SU-DHL-6 (cell line): Measurements from ENCODE around the gene GULP1.

Experiments used
- H2AFZ ChIP-seq: fragments of 200-600 bp; sonication (generic); 2 replicates; pipeline ENCODE4 v1.6.1; 2014; ENCODE audit warnings: low read depth, mild to moderate bottlenecking, moderate library complexity, mixed read lengths, antibody characterized with exemption, low read length; ENCODE audit not compliant: severe bottlenecking
- H3F3A ChIP-seq: fragments of 200-600 bp; shearing (Covaris generic); 2 replicates; pipeline ENCODE4 v1.6.0; 2016; ENCODE audit warnings: antibody characterized with exemption, mild to moderate bottlenecking; ENCODE audit not compliant: insufficient read depth
- H3K27ac ChIP-seq: fragments of 200-600 bp; sonication (generic); 2 replicates; pipeline ENCODE4 v1.5.1; 2016; ENCODE audit warnings: low read depth, mild to moderate bottlenecking, low read length, moderate library complexity, mixed read lengths
- H3K27me3 ChIP-seq: fragments of 200-600 bp; sonication (generic), shearing (Covaris generic); 2 replicates; pipeline ENCODE4 v1.6.0; 2014; ENCODE audit warnings: mild to moderate bottlenecking, low read length
- H3K36me3 ChIP-seq: fragments of 200-600 bp; sonication (generic); 2 replicates; pipeline ENCODE4 v1.6.1; 2014; ENCODE audit warnings: mild to moderate bottlenecking, low read length, mixed read lengths
- H3K4me2 ChIP-seq: fragments of 300-600, 200-600 bp; shearing (Covaris generic), sonication (generic); 2 replicates; pipeline ENCODE4 v1.6.0; 2014; ENCODE audit warnings: low read length, low read depth, mild to moderate bottlenecking; ENCODE audit not compliant: poor library complexity, severe bottlenecking
- H3K4me3 ChIP-seq: fragments of 200-600 bp; sonication (generic); 2 replicates; pipeline ENCODE4 v1.5.1; 2014; ENCODE audit warnings: antibody characterized with exemption, low read length, mild to moderate bottlenecking, mixed read lengths; ENCODE audit not compliant: insufficient read depth, poor library complexity, severe bottlenecking
- H3K79me2 ChIP-seq: fragments of 200-600 bp; sonication (generic); 2 replicates; pipeline ENCODE4 v1.6.1; 2014; ENCODE audit warnings: mild to moderate bottlenecking, low read length, moderate library complexity; ENCODE audit not compliant: insufficient read depth
- H3K9ac ChIP-seq: fragments of 200-600 bp; sonication (generic); 2 replicates; pipeline ENCODE4 v1.7.0; 2014; ENCODE audit warnings: mild to moderate bottlenecking, low read length
- H3K9me2 ChIP-seq: fragments of 200-600 bp; sonication (generic); replicated peaks from 2 replicates; pipeline ENCODE4 v1.6.1; 2014; ENCODE audit warnings: low read length; ENCODE audit not compliant: insufficient read depth
- H3K9me3 ChIP-seq: fragments of 200-600 bp; sonication (generic); 2 replicates; pipeline ENCODE4 v1.6.1; 2014; ENCODE audit warnings: low read length, mixed read lengths; ENCODE audit not compliant: insufficient read depth
- H4K20me1 ChIP-seq: fragments of 200-600 bp; sonication (generic); 2 replicates; pipeline ENCODE4 v1.6.1; 2014; ENCODE audit warnings: low read depth, mild to moderate bottlenecking, antibody characterized with exemption, low read length, moderate library complexity, mixed read lengths
- CTCF ChIP-seq: fragments of 200-600 bp; sonication (generic); IDR thresholded peaks from one replicate; pipeline ENCODE4 v1.5.1; 2017; ENCODE audit warnings: antibody characterized with exemption, mild to moderate bottlenecking, low read length, moderate library complexity; ENCODE audit not compliant: insufficient read depth, poor library complexity, severe bottlenecking
- EZH2phosphoT487 ChIP-seq: fragments of 200-600 bp; sonication (generic), shearing (Covaris generic); conservative IDR thresholded peaks from 2 replicates; pipeline ENCODE4 v1.6.1; 2018; ENCODE audit warnings: mild to moderate bottlenecking, antibody characterized with exemption, low read length, moderate library complexity, mixed read lengths

GULP1 gene

GRCh38 chr2:188293601-188294351 is 2.1 kb downstream of the GULP1 start:
- Histone ChIP-seq H2AFZ (no peak overlapping the region), H3K27ac (no peak overlapping the region), H3K79me2 (no peaks in the 10 kb centered on the region), H3F3A (no peaks in the 10 kb centered on the region), H3K27me3 (no peaks in the 10 kb centered on the region), H3K9me2 (no peaks in the 10 kb centered on the region), H4K20me1 (no peaks in the 10 kb centered on the region), H3K4me3 (no peak overlapping the region), H3K9ac (no peak overlapping the region), H3K4me2 (no peak overlapping the region), H3K9me3 (no peaks in the 10 kb centered on the region), H3K36me3 (no peaks in the 10 kb centered on the region)
- no peak for TF ChIP-seq EZH2phosphoT487
- no peak for TF ChIP-seq CTCF

GRCh38 chr2:188294352-188294926 is 2.8 kb downstream of the GULP1 start:
- no peaks in the 10 kb centered on the region for H3K36me3 ChIP-seq
- no peaks in the 10 kb centered on the region for H3K79me2 ChIP-seq
- H3K27me3 ChIP-seq: no peaks in the 10 kb centered on the region
- no peak overlapping the region for H3K9ac ChIP-seq
- no peak overlapping the region for H2AFZ ChIP-seq
- H3K27ac ChIP-seq: no peak overlapping the region
- no peak overlapping the region for H3K4me3 ChIP-seq
- no peaks in the 10 kb centered on the region for H4K20me1 ChIP-seq
- H3K4me2 ChIP-seq: no peak overlapping the region
- TF ChIP-seq EZH2phosphoT487: no peak
- TF ChIP-seq CTCF: no peak
- no peaks in the 10 kb centered on the region for H3K9me2 ChIP-seq
- no peaks in the 10 kb centered on the region for H3K9me3 ChIP-seq
- H3F3A ChIP-seq: no peaks in the 10 kb centered on the region

GRCh38 chr2:188295067-188295685 is 3.5 kb downstream of the GULP1 start:
- Histone ChIP-seq H3K4me2 (no peak overlapping the region), H3K36me3 (no peaks in the 10 kb centered on the region), H3K9ac (no peak overlapping the region), H3K79me2 (no peaks in the 10 kb centered on the region), H4K20me1 (no peaks in the 10 kb centered on the region), H3K9me2 (no peaks in the 10 kb centered on the region), H3K27ac (no peak overlapping the region), H3K4me3 (no peak overlapping the region), H3K9me3 (no peaks in the 10 kb centered on the region), H2AFZ (no peak overlapping the region), H3K27me3 (no peaks in the 10 kb centered on the region), H3F3A (no peaks in the 10 kb centered on the region)
- no peak for TF ChIP-seq CTCF
- no peak for TF ChIP-seq EZH2phosphoT487
